HG03139 (cell line): ENCODE data around the gene DTX4.

Source experiments
- ATAC-seq: cut with Tn5 transposase; IDR thresholded peaks from one replicate; pipeline ENCODE4 v1.9.1; 2021; ENCODE audit not compliant: unreplicated experiment

DTX4 gene

GRCh38 chr11:59216641-59217564, 45.0 kb downstream of the DTX4 start:
- peak; percentile 79 for ATAC-seq

DNA sequence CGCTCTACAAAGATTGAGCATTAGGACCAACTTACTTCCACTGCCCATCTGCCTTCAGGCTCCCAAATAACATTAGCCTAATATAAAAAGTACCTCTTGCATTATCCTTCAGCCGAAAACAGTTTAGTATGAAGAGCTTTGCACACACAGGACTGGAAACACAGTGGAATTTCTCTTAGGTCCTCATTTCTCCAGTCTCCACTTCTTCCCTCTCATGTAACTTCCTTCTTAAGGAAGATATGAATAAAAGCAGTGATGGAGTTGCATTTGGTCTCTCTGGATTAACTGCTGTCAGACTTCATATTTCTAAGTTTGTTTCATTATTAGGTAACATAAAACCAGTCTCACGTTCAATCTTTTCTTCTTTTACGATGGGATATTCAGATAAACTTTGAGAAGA, 46.4 kb downstream of the DTX4 start:
- no peak for ATAC-seq

DNA sequence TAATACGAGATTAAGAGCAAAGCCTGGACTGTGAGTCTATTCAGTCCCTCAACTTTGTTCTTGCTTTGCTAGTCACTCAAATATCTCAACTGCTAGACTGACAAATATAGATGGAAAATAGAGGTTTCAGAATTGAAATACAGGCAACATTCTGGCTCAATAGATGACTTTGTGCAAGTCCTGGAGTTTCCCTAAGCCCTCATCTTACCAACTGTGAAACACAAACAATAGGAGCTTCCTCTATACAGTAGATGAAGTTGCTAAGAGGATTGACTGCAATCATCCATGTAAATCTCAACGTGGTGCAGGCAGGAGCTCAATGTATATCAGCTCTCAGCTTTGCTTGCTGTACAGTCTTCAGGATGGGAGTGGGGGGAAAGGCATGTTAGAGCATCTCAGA, 47.0 kb downstream of the DTX4 start:
- no peak for ATAC-seq

DNA sequence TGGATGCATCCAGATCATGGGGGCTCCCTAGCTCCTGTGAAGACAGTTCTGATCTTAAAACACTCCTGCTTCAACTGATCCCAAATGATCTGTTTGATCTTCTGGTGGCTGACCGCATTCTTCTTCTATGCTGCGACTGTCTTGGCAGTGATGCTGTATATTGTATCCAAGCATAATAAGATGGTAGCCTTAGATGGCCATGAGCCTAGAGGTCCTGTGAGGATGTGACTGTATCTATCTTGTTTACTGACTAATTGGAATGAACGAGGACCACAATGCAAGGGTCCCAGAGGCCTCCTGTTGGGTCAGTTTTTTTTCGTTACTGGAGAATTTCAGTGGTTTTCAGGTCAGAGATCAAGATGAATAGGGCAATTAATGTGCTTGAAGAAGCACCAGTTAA, 47.9 kb downstream of the DTX4 start:
- no peak for ATAC-seq

- no peak for ATAC-seq
These were observed 49.5 kb downstream of the DTX4 start for GRCh38 chr11:59221441-59221840.

GRCh38 chr11:59222464-59223060, 50.6 kb downstream of the DTX4 start:
- no peak for ATAC-seq

GRCh38 chr11:59223177-59223576, 51.2 kb downstream of the DTX4 start:
- ATAC-seq = no peak

GRCh38 chr11:59223611-59224010, 51.7 kb downstream of the DTX4 start:
- ATAC-seq = no peak

- peak; percentile 34 for ATAC-seq
These were observed 52.5 kb downstream of the DTX4 start for GRCh38 chr11:59224351-59224928.

- peak; percentile 25 for ATAC-seq
These were observed 53.1 kb downstream of the DTX4 start for GRCh38 chr11:59225017-59225416.

DNA sequence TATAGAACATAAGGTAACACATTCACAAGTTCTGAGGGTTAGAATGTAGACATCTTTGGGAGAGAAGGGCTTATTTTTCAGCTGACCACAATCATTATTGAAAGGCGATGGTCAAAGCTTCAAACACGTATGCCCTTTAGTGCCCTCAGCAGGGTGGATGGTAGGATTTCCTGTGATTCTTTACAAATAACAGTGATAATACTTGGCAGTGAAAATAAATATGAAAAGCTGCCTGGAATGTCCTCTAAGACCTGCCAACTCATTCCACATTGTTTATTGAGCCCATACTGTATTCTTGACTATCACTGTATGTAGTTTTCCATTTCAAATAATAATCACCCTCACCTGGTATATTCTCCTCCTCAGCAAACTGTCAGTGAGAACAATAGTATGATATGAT, 54.5 kb downstream of the DTX4 start:
- no peak for ATAC-seq

DNA sequence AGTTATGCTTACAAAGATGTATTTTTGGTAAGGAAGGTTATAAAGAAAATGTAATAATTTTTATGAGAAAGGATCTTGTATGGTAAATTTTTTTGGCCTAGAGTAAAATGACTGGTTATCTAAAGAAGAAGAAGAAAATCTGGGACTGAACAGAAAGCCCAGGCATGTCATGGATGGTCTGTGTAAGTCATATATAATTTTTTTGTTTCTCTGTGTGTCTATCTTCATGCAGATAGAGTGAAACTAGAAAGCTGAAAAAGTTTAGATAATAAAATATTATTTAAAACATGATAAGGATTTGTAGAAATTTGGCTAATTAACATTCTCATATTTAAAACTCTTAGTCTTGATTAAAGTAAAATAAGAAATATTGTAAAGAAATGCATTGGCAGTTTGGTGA, 68.4 kb downstream of the DTX4 start:
- no peak for ATAC-seq

DNA sequence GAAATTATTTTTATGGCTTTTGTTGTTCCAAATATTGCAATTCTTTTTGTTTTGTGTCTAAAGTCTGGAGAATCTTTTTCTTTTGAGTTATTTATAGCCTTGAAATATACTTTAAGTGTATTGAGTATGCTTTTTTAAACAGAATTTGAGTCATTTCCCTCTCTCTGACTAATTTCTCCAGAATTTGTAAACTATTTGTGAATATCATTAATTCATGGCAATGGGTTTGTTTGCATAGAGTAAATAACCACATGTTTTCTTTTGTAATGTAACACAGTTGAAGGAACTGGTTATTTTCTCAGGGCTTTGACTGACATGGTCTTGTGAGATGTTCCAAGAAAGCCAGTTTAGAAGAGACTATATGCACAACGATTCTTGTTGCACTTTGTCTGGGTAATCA, 71.7 kb downstream of the DTX4 start:
- ATAC-seq = no peak

GRCh38 chr11:59247531-59248227, 75.7 kb downstream of the DTX4 start:
- ATAC-seq = no peak

- ATAC-seq = no peak
These were observed 77.6 kb downstream of the DTX4 start for GRCh38 chr11:59249535-59249934.

DNA sequence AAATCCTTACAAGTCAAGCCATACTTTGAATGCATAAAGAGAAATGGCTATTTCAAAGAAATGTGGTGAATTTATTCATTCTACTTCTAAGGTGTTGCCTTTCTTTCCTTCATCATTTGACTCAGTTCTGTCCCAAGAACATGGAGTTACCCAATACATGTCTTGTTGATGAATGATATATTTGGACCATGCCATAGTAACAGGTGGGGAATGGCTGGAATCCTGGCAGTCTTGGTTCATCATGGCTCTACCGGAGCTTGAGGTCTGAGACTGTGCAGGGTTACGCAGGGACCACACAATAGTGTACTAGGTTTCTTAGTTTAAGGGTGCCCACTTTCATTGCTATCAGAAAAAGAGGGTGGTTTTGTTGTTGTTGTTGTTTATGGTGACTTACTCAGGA, 81.1 kb downstream of the DTX4 start:
- no peak for ATAC-seq

DNA sequence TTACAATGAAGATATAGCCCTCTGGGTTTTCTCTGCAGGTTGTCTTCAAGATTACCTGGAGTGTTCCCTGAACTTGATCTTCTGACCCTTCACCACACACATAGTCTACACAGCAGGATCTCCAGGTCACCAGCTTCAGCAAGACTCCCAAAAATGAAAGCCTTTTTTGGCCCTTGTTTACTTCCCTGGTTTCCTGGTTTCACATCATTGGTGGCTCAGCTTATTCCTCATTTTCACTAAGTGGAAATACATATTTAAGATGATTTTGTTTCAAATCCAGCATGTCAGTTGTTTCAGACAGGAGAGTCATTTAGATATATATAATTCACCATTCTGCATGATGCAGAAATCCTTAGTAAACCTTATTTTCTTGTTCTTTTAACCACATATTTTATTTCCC, 82.4 kb downstream of the DTX4 start:
- no peak for ATAC-seq

DNA sequence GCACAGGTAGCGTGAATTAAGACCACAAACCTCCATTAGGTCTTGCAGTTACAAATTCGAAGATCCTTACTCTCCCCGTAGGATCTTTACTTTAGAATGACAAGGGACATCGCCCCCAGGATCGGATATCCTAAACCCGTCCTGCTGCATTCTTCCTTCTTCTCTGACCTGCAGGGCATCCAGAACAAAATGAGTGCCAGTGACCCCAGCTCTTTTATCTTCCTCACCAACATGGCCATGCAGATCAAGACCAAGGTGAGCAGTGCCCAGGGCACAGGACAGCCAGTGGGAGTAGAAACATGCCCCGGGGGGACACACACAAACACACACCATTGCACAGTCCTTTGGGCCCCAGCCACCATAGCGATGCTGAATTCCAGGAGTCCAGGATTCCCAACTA, 83.3 kb downstream of the DTX4 start:
- no peak for ATAC-seq
